Left hindlimb (tissue), 1 donor: Measurements from ENCODE around the gene IQSEC2.

ENCODE experiments used
- DNase-seq: peaks from one replicate; pipeline ENCODE4 v3.0.0-alpha.2; 2018

The IQSEC2 gene

DNA sequence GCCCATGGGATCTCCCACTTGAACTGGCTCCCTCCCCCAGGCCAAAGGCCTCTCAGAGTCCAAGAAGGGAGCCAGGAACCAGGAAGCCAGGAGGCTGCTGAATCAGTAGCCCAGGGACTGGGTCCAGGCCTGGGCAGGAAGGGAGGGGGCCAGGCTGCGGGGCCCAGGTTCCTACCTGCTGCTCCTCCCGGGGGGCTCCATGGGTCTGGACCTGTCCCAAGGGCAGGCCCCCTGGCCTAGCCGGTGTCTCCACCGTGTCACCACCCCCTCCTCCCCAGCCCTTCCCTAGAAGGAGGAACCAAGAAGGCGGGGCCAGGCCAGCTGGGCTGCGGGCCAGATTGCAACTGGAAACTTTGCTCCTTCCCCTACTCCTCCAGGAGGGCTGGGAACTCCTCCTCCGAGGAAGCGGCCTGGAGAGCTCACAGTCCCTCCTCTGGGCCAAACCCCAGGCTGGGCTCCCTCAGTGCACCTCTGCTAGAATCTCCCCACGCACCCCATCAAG, at the start of gene IQSEC2:
Gene IQSEC2 (minus strand): TSS at position 264 of the 502 bp plus-strand sequence.
- DNase-seq = peak; percentile 91

- no peak for DNase-seq
Measured at GRCh38 chrX:53330331-53330730, 48.9 kb upstream of the IQSEC2 start.

DNA sequence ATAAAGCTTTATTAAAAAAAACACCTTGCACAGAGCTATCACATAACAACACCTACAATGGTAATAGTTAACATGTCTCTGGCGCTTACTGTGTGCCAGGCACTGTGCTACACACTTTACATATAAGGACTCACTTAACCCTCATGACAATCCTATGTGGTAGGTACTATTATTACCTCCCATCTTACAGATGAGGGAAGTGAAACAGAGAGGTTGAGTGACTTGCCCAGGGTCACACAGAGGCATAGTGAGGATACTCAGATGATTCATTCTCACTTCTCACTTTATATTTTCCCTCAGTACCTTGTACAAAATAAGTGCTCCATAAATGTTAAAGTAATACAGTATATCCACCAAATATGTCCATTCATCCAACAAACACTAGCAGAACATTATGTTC, 43.4 kb upstream of the IQSEC2 start:
- DNase-seq = no peak

GRCh38 chrX:53324085-53324484, 42.7 kb upstream of the IQSEC2 start:
- DNase-seq = no peak

- no peak for DNase-seq
Measured at GRCh38 chrX:53323196-53323595, 41.8 kb upstream of the IQSEC2 start.

DNA sequence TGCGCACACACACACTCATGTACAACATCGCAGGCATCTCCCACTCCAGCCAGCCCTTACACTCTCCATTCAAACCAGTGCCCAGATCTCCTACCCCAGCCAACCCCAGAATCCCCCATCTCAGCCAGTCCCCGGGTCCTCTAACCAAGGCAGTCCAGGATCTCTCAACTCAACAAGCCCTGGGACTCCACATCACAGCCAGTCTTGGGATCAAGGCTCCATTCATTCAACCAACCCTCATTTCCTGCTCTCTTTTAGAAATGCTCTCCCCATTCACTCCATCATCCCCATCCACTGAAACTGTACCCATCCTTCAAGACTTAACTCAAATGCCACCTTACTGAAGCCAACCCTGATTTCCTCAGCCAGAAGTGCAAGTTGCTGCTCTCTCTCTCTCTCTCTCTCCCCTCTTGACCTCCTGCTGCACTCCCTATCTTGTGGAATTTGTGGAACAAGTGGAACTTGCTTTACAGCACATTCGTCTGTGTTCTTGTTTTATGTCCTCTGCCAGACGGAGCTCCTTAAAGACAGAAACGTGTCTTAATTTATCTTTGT, 40.6 kb upstream of the IQSEC2 start:
- DNase-seq = no peak

DNA sequence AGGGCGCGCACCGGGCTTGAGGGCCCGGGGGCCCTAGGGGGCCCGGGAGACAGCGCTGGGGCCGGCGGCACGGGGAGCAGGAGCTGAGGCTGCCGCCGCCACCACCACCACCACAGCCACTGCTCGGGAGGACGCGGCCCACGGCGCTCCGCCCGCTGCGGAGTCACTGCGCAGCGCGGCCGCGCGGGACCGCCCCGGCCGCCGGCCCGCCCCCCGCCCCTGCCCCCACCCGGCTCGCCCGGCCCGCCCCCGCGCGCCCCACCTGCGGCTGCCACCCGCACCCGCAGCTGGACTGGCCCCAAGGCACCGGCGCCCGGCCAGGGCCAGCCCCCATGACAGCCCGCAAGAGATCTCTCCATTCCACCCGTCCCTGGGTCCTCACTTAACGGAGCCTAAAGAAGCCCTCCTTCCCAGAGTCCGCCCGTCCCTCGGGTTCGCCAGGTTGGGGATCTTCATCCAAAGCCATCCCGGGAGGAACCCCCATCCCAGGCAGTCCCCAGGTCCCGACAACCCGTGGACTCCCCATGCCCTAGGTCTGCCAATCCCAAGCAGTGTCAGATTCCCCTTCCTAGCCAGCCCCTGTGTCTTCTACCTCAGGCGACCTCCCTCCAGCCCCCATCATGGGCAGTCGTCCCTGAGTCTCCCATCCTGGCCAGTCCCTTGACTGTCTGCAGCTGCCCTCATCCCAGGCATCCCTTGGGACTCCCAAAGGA, 40.0 kb upstream of the IQSEC2 start:
- DNase-seq = no peak

DNA sequence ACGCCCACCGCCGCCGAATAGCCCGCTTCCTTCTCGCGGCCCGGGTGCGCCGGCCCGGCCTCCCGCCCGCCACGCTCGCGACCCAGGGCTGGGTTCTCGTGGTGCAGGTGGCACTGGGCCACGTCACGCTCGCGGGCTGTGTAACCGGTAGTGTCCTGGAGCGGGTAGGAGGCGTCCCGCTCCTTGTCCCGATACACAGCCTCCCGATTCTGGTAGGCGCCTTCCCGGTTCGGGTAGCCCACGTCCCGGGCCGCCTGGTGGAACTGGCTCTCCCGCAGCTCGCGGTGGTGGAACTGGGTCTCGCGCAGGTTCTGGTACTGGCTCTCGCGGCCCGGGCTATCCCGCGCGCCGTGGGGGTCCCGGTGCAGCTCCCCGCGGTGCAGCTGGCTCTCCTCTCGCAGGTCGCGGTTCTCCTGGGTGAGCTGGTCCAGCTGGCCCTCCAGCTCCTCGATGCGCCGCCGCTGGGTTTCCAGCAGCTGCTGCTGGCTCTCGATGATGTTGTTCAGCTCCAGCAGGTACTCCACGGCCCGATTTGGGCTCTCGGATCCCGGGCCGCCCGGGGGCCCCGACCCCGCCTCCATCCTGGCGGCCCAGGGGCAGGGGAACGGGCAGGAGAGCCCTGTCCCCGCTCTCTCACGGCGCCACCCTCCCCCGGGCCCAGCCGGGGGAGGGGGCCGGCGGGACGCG, 39.3 kb upstream of the IQSEC2 start:
- peak; percentile 29 for DNase-seq

GRCh38 chrX:53319614-53320542, 38.5 kb upstream of the IQSEC2 start:
- no peak for DNase-seq

- DNase-seq = no peak
Measured at GRCh38 chrX:53318766-53319353, 37.5 kb upstream of the IQSEC2 start.

- peak; percentile 62 for DNase-seq
Measured at GRCh38 chrX:53317365-53318069, 36.1 kb upstream of the IQSEC2 start.

DNA sequence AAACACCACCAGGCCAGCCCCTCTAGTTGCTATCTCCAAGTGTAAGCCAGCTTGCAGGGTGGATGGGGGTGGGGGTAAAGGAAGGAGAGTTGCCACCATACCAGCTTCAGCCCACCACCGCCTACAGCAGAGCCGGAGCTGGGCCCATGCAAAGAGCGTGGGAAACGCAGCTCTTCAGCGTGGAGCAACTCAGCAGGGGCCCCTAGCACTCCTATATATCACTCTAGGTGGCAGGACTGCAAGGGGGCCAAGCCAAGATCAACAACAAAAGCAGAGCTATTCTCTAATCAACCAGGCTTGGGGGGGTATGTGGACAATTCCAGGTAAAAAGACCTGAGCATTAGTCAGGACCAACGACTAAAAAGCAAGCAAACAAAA, 35.5 kb upstream of the IQSEC2 start:
- no peak for DNase-seq

DNA sequence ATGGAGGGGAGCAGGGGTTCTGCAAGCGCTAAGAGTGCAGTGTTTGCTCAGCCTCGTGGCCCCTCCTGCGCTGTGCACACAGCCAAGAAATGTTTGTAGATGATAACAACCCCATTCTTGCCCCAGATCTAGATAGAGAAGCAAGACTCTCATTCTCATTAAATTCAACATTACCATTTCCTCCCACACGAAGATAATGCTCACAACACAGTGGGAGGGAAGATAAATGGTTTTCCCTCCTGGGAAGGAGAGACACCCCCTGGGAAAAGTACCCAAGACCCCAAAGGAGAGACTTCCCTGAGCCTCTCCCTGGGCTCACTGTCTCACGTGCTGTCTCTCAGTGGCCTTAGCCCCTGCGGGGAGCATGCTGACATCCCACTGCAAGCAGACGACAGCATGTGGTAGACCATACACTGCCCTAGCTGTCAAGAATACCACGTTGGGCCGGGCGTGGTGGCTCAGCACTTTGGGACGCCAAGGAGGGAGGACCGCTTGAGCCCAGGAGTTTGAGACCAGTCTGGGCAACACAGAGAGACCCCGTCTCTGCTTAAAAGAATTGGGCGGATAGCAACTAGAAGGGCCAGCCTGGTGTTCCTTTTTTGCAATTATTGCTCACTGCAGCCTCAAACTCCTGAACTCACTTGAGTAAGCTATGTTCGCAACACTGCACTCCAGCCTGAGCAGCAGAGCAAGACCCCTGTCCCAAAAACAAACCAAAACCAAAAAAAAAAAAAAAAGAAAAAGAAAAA, 34.9 kb upstream of the IQSEC2 start:
- no peak for DNase-seq

GRCh38 chrX:53313728-53314105, 32.3 kb upstream of the IQSEC2 start:
- no peak for DNase-seq

GRCh38 chrX:53312946-53313727, 31.8 kb upstream of the IQSEC2 start:
- peak; percentile 47 for DNase-seq

DNA sequence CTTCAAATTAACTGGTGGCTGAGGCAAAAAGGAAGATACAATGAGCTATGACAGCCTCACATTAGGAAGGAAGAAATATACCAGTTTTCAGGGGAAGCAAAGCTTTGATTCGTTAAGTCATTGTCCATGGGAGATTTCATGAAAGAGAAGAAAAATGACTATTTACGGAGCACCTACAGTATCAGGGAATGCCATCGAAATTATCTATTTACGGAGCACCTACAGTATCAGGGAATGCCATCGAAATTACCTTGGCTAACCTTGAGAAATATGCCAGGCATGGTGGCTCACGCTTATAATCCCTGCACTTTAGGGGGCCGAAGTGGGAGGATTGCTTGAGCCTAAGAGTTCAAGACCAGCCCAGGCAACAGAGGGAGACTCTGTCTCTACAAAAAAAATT, 28.5 kb upstream of the IQSEC2 start:
- DNase-seq = no peak

- no peak for DNase-seq
Measured at GRCh38 chrX:53308836-53309235, 27.5 kb upstream of the IQSEC2 start.

DNA sequence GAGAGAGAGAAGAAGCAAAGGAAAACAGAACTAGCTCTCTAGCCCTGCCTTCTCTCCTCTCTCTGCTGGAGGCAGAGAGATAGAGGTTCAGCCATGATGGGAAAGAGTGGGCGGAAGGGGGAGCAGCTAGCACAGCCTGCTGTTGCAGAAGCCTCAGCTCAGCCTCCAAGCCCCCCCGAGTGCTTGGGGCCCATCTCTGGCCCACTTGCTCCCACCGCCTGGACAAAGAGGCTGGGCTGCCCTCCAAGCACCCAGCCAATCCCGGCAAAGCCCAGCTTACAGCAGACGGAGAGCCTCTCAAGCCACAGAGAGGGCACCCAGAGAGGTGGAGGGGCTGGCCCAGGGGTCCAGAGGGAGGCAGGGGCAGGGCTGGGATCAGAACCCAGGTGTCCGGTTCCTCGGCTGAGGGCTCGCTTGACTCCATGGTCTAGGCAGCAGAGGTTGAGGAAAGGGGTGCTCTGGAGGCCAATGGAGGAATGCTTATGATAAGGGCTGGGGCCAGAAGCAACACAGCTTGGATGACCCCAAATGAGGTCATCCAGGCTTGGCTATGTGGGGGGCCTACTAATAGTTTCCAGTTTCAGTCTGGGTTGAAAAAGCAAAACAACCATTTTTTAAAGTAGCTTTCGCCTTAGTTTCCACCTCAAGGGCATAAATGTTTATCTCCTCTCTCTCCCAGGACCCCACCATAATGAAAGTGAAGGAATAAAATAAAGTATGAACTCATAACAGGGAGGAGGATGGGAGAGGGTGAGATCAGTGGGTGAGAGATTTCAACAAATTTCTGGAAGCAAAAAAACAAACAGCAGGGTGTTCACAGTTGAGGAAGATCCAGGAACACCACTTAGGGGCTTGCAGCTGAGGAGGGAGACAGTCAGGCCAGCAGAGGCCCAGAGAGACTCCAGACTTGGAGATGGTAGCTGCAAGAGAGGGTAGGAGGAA, 24.9 kb upstream of the IQSEC2 start:
- no peak for DNase-seq
